K562 (cell line): Measurements from ENCODE around the gene RALB. TPM values are rescaled to one million over a fixed set of nuclear protein-coding genes. Genes with fewer than 3 reads are reported as not detected.

ENCODE experiments used
- ARID1B ChIP-seq: fragments of 450-650 bp; IDR thresholded peaks from 2 replicates; pipeline ENCODE4 v1.6.1; 2016; ENCODE audit warnings: antibody characterized with exemption, mild to moderate bottlenecking, inconsistent platforms
- HMG20B ChIP-seq: fragments of 250-450 bp; sonication (Bioruptor Pico); IDR thresholded peaks from 2 replicates; pipeline ENCODE4 v1.5.0; 2021; ENCODE audit warnings: mild to moderate bottlenecking
- HMGN3 ChIP-seq: IDR thresholded peaks from 2 replicates; pipeline ENCODE4 v1.6.1; 2011; ENCODE audit warnings: borderline replicate concordance, low read depth, mild to moderate bottlenecking, mixed read lengths, low read length; ENCODE audit not compliant: insufficient read length; ENCODE audit errors: extremely low read depth
- IFI16 ChIP-seq: fragments of 250-450 bp; sonication (Bioruptor Pico); IDR thresholded peaks from 2 replicates; pipeline ENCODE4 v2.1.2; 2022; ENCODE audit warnings: mild to moderate bottlenecking, inconsistent platforms
- KDM1A ChIP-seq, 2 experiments: fragments of 450-650 bp; IDR thresholded peaks; 2 replicates each; pipeline ENCODE4 v1.6.1; 2016; ENCODE audit warnings: mild to moderate bottlenecking in 2 of 2
- KLF10 ChIP-seq: fragments of 250-450 bp; sonication (Bioruptor Pico); IDR thresholded peaks from 2 replicates; pipeline ENCODE4 v1.6.1; 2021; ENCODE audit warnings: matching md5 sums
- MAFK ChIP-seq: IDR thresholded peaks from 2 replicates; pipeline ENCODE4 v1.6.1; 2011; ENCODE audit warnings: low read length, improper control_type of control experiment
- MCM2 ChIP-seq: fragments of 450-650 bp; IDR thresholded peaks from 2 replicates; pipeline ENCODE4 v1.6.1; 2017; ENCODE audit warnings: low read depth, mild to moderate bottlenecking
- MEIS2 ChIP-seq: fragments of 450-650 bp; IDR thresholded peaks from 2 replicates; pipeline ENCODE4 v1.6.1; 2014; ENCODE audit warnings: mild to moderate bottlenecking; ENCODE audit not compliant: partially characterized antibody
- POLR2A ChIP-seq: fragments of 450-650 bp; conservative IDR thresholded peaks from 2 replicates; pipeline ENCODE4 v1.6.1; 2016
- POLR2AphosphoS2 ChIP-seq: IDR thresholded peaks from 2 replicates; pipeline ENCODE4 v1.6.1; 2012; ENCODE audit warnings: low read length, improper control_type of control experiment
- PRPF4 ChIP-seq: fragments of 200-400 bp; formaldehyde crosslinking; IDR thresholded peaks from one replicate; pipeline ENCODE4 v1.6.1; 2017; ENCODE audit warnings: low read length, low read depth, mild to moderate bottlenecking; ENCODE audit not compliant: insufficient read depth, poor library complexity, severe bottlenecking
- PTRF ChIP-seq: fragments of 450-650 bp; IDR thresholded peaks from 2 replicates; pipeline ENCODE4 v1.6.1; 2016; ENCODE audit warnings: mild to moderate bottlenecking, missing genetic modification characterization, missing compliant biosample characterization
- RBM14 ChIP-seq: fragments of 200-400 bp; formaldehyde crosslinking; IDR thresholded peaks from 2 replicates; pipeline ENCODE4 v1.6.1; 2018; ENCODE audit warnings: low read depth, mild to moderate bottlenecking, low read length, moderate library complexity, borderline replicate concordance; ENCODE audit not compliant: insufficient read depth
- RBM17 ChIP-seq: fragments of 200-400 bp; formaldehyde crosslinking; IDR thresholded peaks from 2 replicates; pipeline ENCODE4 v1.6.1; 2017; ENCODE audit warnings: low read depth, mild to moderate bottlenecking, low read length, borderline replicate concordance
- RFX7 ChIP-seq: fragments of 250-450 bp; sonication (Bioruptor Pico); IDR thresholded peaks from 2 replicates; pipeline ENCODE4 v1.5.1; 2021; ENCODE audit warnings: mild to moderate bottlenecking
- SIX5 ChIP-seq, 2 experiments: IDR thresholded peaks; 2 replicates each; pipeline ENCODE4 v1.6.1; 2011; ENCODE audit warnings: low read length in 2 of 2, borderline replicate concordance in 1 of 2, low read depth in 1 of 2, mild to moderate bottlenecking in 1 of 2, moderate library complexity in 1 of 2; ENCODE audit not compliant: insufficient read depth in 1 of 2
- SMAD2 ChIP-seq: fragments of 150-350 bp; IDR thresholded peaks from 2 replicates; pipeline ENCODE4 v1.6.1; 2014; ENCODE audit warnings: low read depth, mild to moderate bottlenecking, low read length
- SREBF2 ChIP-seq: sonication (generic); formaldehyde crosslinking; IDR thresholded peaks from 2 replicates; pipeline ENCODE4 v1.4.0; 2020; ENCODE audit warnings: mild to moderate bottlenecking, missing genetic modification reagents
- STAG1 ChIP-seq: sonication (generic); formaldehyde crosslinking; IDR thresholded peaks from 2 replicates; pipeline ENCODE4 v1.5.0; 2020; ENCODE audit warnings: missing genetic modification reagents, borderline replicate concordance
- SUPT5H ChIP-seq: fragments of 450-650 bp; IDR thresholded peaks from 2 replicates; pipeline ENCODE4 v1.6.1; 2016
- TBL1XR1 ChIP-seq, 2 experiments: IDR thresholded peaks; 2 replicates each; pipeline ENCODE4 v1.6.1; 2012; ENCODE audit warnings: improper control_type of control experiment in 2 of 2, low read length in 2 of 2, mild to moderate bottlenecking in 1 of 2
- WHSC1 ChIP-seq: IDR thresholded peaks from one replicate; pipeline ENCODE4 v1.6.1; 2012; ENCODE audit warnings: low read length, control low read depth, inconsistent platforms
- ZC3H11A ChIP-seq: IDR thresholded peaks from 2 replicates; pipeline ENCODE4 v1.6.1; 2012; ENCODE audit warnings: low read depth, low read length, improper control_type of control experiment
- ZNF239 ChIP-seq: fragments of 250-450 bp; sonication (Bioruptor Pico); IDR thresholded peaks from 2 replicates; pipeline ENCODE4 v1.4.0; 2020; ENCODE audit warnings: mild to moderate bottlenecking
- polyA plus RNA-seq, 8 experiments: library from polyadenylated mRNA; depleted of rRNA in 4 of 8; stranded (reverse) in 5 of 8; unstranded in 3 of 8; fragments of >200 nt; fragmentation: Nextera tagmentation in 2 of 8; fragmentation: Illumina TruSeq in 1 of 8; extraction: Ambion mirVana in 2 of 8; extraction: Trizol in 1 of 8; gene quantifications; 2 replicates each; pipeline versions ENCODE4 v1.2.1 to v1.2.3, GENCODE V29; 2011 to 2014; ENCODE audit warnings: inconsistent platforms in 1 of 8, missing spikeins in 1 of 8
- total RNA-seq, 7 experiments: library from RNA; depleted of rRNA in 6 of 7; stranded (reverse); fragments of >200 nt in 6 of 7; fragmentation: Illumina TruSeq in 2 of 7; extraction: Trizol in 2 of 7; gene quantifications; 2 replicates each; pipeline versions ENCODE4 v1.2.1 to v1.2.3, GENCODE V29; 2011 to 2021; ENCODE audit warnings: low replicate concordance in 1 of 7
- TF ChIP-seq, protein P1 (sequence below): fragments of 450-650 bp; IDR thresholded peaks from 2 replicates; pipeline ENCODE4 v1.6.1; 2016
- TF ChIP-seq, protein P2 (sequence below): fragments of 200-400 bp; formaldehyde crosslinking; IDR thresholded peaks from 2 replicates; pipeline ENCODE4 v1.6.1; 2017; ENCODE audit warnings: mild to moderate bottlenecking, low read depth, low read length, moderate library complexity
- TF ChIP-seq, protein P3 (sequence below): fragments of 250-450 bp; sonication (Bioruptor Pico); IDR thresholded peaks from 2 replicates; pipeline ENCODE4 v1.6.1; 2021; ENCODE audit warnings: mild to moderate bottlenecking

Gene RALB
- total and polyA plus RNA-seq, 9 of the 15 experiments (the other 6 are each of a cell fraction or from before 2014, with no cell fraction given), result 14.8 to 65.6 (median 38.4) TPM

DNA sequence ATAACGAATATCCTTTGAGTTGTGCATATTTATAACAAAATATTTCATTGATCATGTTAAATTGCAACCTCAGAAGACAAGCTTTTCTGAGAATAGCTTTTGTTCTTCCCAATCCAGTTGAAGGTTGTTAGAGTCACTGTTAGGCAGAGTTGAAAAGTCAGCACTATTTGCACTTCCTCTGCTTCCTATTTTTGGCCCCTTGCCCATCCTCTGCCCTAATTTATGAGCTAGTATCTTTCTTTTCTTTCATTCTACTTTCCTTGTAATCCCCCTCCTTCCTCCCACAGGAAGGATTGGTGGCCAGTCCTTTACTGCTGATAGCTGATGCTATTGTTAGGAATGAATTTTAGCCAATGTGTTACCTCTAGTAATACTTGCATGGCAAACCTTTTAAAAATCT is 4.9 kb downstream of the RALB start (continued):
- TF ChIP-seq HMGN3, result no peak
- TF ChIP-seq PTRF (tag), result no peak
- no peak for TF ChIP-seq RBM17
- no peak for TF ChIP-seq ZC3H11A
- no peak for TF ChIP-seq WHSC1
- no peak for TF ChIP-seq ZNF239
- TF ChIP-seq, protein P1, sequence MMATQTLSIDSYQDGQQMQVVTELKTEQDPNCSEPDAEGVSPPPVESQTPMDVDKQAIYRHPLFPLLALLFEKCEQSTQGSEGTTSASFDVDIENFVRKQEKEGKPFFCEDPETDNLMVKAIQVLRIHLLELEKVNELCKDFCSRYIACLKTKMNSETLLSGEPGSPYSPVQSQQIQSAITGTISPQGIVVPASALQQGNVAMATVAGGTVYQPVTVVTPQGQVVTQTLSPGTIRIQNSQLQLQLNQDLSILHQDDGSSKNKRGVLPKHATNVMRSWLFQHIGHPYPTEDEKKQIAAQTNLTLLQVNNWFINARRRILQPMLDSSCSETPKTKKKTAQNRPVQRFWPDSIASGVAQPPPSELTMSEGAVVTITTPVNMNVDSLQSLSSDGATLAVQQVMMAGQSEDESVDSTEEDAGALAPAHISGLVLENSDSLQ, result peak; percentile 60
- no peak for TF ChIP-seq POLR2A
- TF ChIP-seq KLF10 (CRISPR knock-in tag), result no peak
- no peak for TF ChIP-seq PRPF4
- no peak for TF ChIP-seq POLR2AphosphoS2
- TF ChIP-seq ARID1B, result peak; percentile 42; the same call in 1 of the 2 replicates
- TF ChIP-seq SMAD2, result no peak
- TF ChIP-seq HMG20B (CRISPR knock-in tag), result no peak
- no peak for TF ChIP-seq SREBF2 (CRISPR knock-in tag)
- no peak for TF ChIP-seq TBL1XR1 (IDR thresholded peaks at IDR 0.05; ENCODE audit: low read length in 2 of 2)
- no peak for TF ChIP-seq RFX7 (CRISPR knock-in tag)
- TF ChIP-seq, protein P2, sequence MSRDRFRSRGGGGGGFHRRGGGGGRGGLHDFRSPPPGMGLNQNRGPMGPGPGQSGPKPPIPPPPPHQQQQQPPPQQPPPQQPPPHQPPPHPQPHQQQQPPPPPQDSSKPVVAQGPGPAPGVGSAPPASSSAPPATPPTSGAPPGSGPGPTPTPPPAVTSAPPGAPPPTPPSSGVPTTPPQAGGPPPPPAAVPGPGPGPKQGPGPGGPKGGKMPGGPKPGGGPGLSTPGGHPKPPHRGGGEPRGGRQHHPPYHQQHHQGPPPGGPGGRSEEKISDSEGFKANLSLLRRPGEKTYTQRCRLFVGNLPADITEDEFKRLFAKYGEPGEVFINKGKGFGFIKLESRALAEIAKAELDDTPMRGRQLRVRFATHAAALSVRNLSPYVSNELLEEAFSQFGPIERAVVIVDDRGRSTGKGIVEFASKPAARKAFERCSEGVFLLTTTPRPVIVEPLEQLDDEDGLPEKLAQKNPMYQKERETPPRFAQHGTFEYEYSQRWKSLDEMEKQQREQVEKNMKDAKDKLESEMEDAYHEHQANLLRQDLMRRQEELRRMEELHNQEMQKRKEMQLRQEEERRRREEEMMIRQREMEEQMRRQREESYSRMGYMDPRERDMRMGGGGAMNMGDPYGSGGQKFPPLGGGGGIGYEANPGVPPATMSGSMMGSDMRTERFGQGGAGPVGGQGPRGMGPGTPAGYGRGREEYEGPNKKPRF, result no peak
- TF ChIP-seq SIX5 (IDR thresholded peaks at IDR 0.05; ENCODE audit: borderline replicate concordance in 1 of 2, insufficient read depth in 1 of 2, low read depth in 1 of 2, low read length in 2 of 2), result no peak
- TF ChIP-seq MAFK, result peak; percentile 54; the same call in 1 of the 2 replicates
- TF ChIP-seq RBM14, result no peak
- TF ChIP-seq KDM1A (IDR thresholded peaks at IDR 0.05), result no peak
- peak; percentile 82 for TF ChIP-seq MEIS2
- TF ChIP-seq SUPT5H, result no peak
- no peak for TF ChIP-seq MCM2
- TF ChIP-seq, protein P3, sequence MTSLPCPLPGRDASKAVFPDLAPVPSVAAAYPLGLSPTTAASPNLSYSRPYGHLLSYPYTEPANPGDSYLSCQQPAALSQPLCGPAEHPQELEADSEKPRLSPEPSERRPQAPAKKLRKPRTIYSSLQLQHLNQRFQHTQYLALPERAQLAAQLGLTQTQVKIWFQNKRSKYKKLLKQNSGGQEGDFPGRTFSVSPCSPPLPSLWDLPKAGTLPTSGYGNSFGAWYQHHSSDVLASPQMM (CRISPR knock-in tag), result no peak
- no peak for TF ChIP-seq STAG1 (CRISPR knock-in tag)
- no peak for TF ChIP-seq IFI16 (CRISPR knock-in tag)
